Vagina (tissue), 2 donors: Measurements from ENCODE around the gene CD6.

Experiments used
- CTCF ChIP-seq, 3 experiments: fragments of 450-650 bp in 2 of 3; fragments of 200-600 bp in 1 of 3; sonication (generic) in 1 of 3; IDR thresholded peaks; one replicate each; pipeline ENCODE4 v1.5.1; 2017 to 2019; ENCODE audit warnings: antibody characterized with exemption in 3 of 3, mild to moderate bottlenecking in 2 of 3, moderate library complexity in 2 of 3
- POLR2A ChIP-seq, 2 donors: fragments of 450-650 bp; IDR thresholded peaks; one replicate each; pipeline ENCODE4 v1.6.1; 2017; ENCODE audit warnings: antibody characterized with exemption in 2 of 2, mild to moderate bottlenecking in 2 of 2, moderate library complexity in 2 of 2

DNA sequence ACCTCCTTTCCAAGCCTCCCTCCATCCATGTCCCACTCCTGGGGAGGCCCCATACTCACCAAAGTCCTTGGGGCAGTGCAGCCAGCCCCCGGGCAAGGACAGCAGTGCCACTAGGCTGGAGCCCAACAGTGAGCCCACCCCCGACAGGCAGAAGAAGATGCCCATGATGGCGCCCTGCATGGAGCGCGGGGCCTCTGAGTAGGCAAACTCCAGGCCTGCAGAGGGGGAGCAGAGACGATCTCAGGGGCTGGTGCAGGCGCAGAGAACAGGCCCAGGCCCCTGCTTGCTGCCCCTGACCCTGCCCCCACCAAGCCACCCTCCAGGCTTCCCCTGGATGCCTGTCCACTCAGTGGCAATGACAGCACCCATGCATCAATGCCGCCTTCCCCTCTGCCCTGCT lies 33.7 kb upstream of the CD6 start:
- TF ChIP-seq CTCF (IDR thresholded peaks at IDR 0.05), result no peak
- no peak for TF ChIP-seq POLR2A (IDR thresholded peaks at IDR 0.05)
